Measurements from ENCODE around the gene AZU1.

- no peak for TF ChIP-seq EZH2 (IDR thresholded peaks at IDR 0.05; ENCODE audit: insufficient read depth, poor library complexity, severe bottlenecking)
- no peak for TF ChIP-seq EZH2phosphoT487 (IDR thresholded peaks at IDR 0.05; ENCODE audit: insufficient read depth, low read depth)
These were observed 26.9 kb downstream of the AZU1 start for GRCh38 chr19:854549-854948.
